ENCODE data around the gene LPA. TPM values are rescaled to one million over a fixed set of nuclear protein-coding genes. Genes with fewer than 3 reads are reported as not detected.
"Not testable (repeated sequence)": the region's sequence is repeated elsewhere in the genome, so short reads cannot be mapped to it uniquely, and the experiment has no call there.

LPA gene
- total and polyA plus RNA-seq, 2 of the 8 experiments (the other 6 are each of a cell fraction or from before 2014, with no cell fraction given) = 0.39 TPM; not detected in 1

GRCh38 chr6:160685101-160685761 lies 21.2 kb upstream of the LPA start:
- H3K36me3 ChIP-seq (ENCODE audit: control insufficient read depth in 2 of 4, insufficient read depth in 4 of 4, low read length in 3 of 4); H4K91ac ChIP-seq (replicated peaks; ENCODE audit: insufficient read length, low read length); H3K4me3 ChIP-seq (ENCODE audit: extremely low read depth in 1 of 4, insufficient read depth in 2 of 4, low read depth in 3 of 4, low read length in 4 of 4); POLR2A ChIA-PET (ENCODE audit: partially characterized antibody); CTCF ChIA-PET (ENCODE audit: partially characterized antibody); H3K4ac ChIP-seq (replicated peaks; ENCODE audit: insufficient read length, low read depth, low read length); H4K20me1 ChIP-seq (replicated peaks in 1 of 2; ENCODE audit: control insufficient read depth in 1 of 2, insufficient read depth in 2 of 2, low read length in 2 of 2); H3K18ac ChIP-seq (ENCODE audit: extremely low read depth, low read length); H3K56ac ChIP-seq (replicated peaks; ENCODE audit: insufficient read length, low read depth, low read length); H4K5ac ChIP-seq (ENCODE audit: insufficient read length, low read depth, low read length); H4K8ac ChIP-seq (ENCODE audit: extremely low read depth, insufficient read depth, low read length); H2BK20ac ChIP-seq (ENCODE audit: low read length); DNase-seq (ENCODE audit: low read depth in 1 of 2, low spot score in 2 of 2); H3K27ac ChIP-seq (ENCODE audit: low read depth, low read length); H3K14ac ChIP-seq (ENCODE audit: insufficient read length); H3K79me1 ChIP-seq (ENCODE audit: low read depth, low read length); H3K79me2 ChIP-seq (ENCODE audit: control insufficient read depth in 1 of 2, insufficient read depth in 2 of 2, low read length in 2 of 2); H2AK5ac ChIP-seq (ENCODE audit: low read depth, low read length); H3K9ac ChIP-seq (replicated peaks in 1 of 4; ENCODE audit: extremely low read depth in 1 of 4, low read depth in 3 of 4, low read length in 3 of 4); FAIRE-seq; H3K27me3 ChIP-seq (replicated peaks in 1 of 4; ENCODE audit: control insufficient read depth in 3 of 4, extremely low read depth in 1 of 4, insufficient read depth in 3 of 4, low read length in 3 of 4); H2BK15ac ChIP-seq (ENCODE audit: low read length); H2AFZ ChIP-seq (ENCODE audit: low read length); H3K23me2 ChIP-seq (ENCODE audit: low read depth, low read length); H3K4me1 ChIP-seq (replicated peaks in 1 of 4; ENCODE audit: control insufficient read depth in 3 of 4, insufficient read depth in 4 of 4, low read length in 3 of 4); H3K23ac ChIP-seq (ENCODE audit: insufficient read length); H2BK120ac ChIP-seq (replicated peaks; ENCODE audit: low read depth, low read length); H3K4me2 ChIP-seq (ENCODE audit: insufficient read depth in 1 of 2, low read depth in 2 of 2, low read length in 2 of 2); H2BK5ac ChIP-seq (ENCODE audit: low read depth, low read length): not testable (repeated sequence)
- Histone ChIP-seq H2BK12ac (ENCODE audit: low read depth, low read length) (peak overlapping the region; percentile 39; the same call in 1 of the 2 replicates), H3K9me3 (ENCODE audit: insufficient read depth in 2 of 2, low read depth in 1 of 2, low read length in 1 of 2) (peaks cover 11 to 14% of the 10 kb centered on the region in 2 experiments; a peak in 3 of 4 replicates)
- 93% methylated on average over 14 of the region's 32 CpGs; no CpG with 5 or more reads in 1 of the 2 experiments for WGBS, 2 experiments (ENCODE audit: extremely low coverage in 1 of 2, insufficient coverage in 1 of 2, insufficient read length in 1 of 2, insufficient replicate concordance in 2 of 2, low coverage in 1 of 2, low lambda C conversion rate in 2 of 2, missing lambda C conversion rate in 1 of 2)
